Stimulated activated CD4-positive, alpha-beta T cell treated with anti-CD3 and anti-CD28 coated beads, Interleukin-15, amount 100 ng/mL, for 1 hour (primary cell): ENCODE measurements around the gene BRINP3.
"Not testable (repeated sequence)": the region's sequence is repeated elsewhere in the genome, so short reads cannot be mapped to it uniquely, and the experiment has no call there.

ENCODE experiments used
- DNase-seq, 2 donors: peaks; one replicate each; pipeline ENCODE4 v3.0.0-alpha.2; 2020; ENCODE audit warnings: low read depth in 1 of 2, low spot score in 1 of 2

Gene BRINP3

GRCh38 chr1:190124068-190124467 lies 353.6 kb downstream of the BRINP3 start:
- no peak for DNase-seq

GRCh38 chr1:190120564-190120963 lies 357.1 kb downstream of the BRINP3 start:
- DNase-seq: not testable (repeated sequence)

GRCh38 chr1:190119683-190120082 lies 358.0 kb downstream of the BRINP3 start:
- DNase-seq: no peak

GRCh38 chr1:190116921-190117320 lies 360.7 kb downstream of the BRINP3 start:
- DNase-seq: no peak

GRCh38 chr1:190104961-190105360 lies 372.7 kb downstream of the BRINP3 start:
- no peak for DNase-seq

DNA sequence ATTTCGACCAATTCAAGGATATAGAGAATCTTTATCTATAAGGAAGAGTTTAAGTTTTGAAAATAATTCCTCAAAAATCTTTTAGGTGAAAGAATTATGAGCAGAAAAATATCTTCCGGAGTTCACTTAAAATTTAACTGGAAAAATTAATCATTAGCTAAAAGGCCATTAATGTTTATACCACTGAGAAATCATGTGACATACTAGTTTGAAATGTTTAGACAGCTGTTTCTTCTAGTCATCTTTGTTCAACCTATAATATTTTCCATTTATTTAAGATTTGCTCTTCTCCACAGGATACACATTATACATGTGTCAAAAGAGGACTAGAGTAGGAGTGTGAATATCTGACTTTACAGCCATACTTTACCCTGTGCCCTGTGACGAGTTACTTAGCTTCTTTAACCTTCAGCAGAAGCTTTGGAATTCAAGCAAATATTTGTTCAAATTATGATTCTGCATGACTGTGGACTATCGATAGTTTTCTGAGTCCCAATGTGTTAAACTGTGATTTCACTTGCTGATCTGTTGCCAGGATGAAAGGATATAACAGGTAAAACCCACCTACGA lies 374.8 kb downstream of the BRINP3 start:
- DNase-seq: no peak

GRCh38 chr1:190101756-190102155 lies 375.9 kb downstream of the BRINP3 start:
- no peak for DNase-seq

- DNase-seq: no peak
These were observed 378.9 kb downstream of the BRINP3 start for GRCh38 chr1:190098756-190099155.

GRCh38 chr1:190098107-190098506 lies 379.6 kb downstream of the BRINP3 start:
- no peak for DNase-seq

DNA sequence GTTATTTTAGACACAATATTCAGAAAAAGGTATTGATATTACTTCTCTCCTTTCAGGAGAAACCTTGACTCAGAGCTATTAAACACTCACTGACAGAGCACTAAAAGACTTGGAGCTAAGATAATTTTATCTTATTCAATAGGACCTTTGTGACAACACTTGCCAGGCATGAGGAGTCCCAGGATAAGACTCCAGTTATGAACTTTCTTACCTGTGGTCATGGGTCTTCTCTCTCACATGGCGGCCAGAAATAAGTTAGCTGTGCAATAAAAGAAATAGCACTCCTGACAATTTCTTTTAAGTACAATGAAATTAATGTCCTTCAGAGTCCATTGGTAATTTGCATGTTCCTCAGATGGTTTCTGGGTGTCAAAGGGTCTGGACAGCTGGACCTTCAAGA lies 382.1 kb downstream of the BRINP3 start:
- no peak for DNase-seq

DNA sequence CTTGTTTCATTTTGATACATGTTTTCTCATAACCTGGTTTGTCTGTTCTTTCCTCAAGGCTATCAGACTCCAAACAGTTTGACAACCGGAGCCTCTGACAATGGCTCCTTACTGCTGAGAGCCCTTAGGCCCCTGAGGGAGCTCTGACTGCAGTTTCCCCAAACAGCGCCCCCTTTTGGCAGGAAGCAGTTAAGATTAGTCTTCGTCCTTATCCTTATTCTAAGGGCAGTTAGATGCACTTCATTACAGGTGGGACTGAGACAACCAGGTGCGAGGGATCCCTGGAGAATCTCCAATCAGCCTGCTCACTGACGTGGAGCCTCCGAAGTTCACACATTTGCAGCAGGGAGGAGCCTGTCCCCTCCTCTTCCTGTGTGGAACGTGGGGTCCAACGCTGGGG lies 393.1 kb downstream of the BRINP3 start:
- DNase-seq: no peak

- no peak for DNase-seq
These were observed 409.4 kb downstream of the BRINP3 start for GRCh38 chr1:190068304-190068703.

- DNase-seq: no peak
These were observed 410.1 kb downstream of the BRINP3 start for GRCh38 chr1:190067592-190067991.

DNA sequence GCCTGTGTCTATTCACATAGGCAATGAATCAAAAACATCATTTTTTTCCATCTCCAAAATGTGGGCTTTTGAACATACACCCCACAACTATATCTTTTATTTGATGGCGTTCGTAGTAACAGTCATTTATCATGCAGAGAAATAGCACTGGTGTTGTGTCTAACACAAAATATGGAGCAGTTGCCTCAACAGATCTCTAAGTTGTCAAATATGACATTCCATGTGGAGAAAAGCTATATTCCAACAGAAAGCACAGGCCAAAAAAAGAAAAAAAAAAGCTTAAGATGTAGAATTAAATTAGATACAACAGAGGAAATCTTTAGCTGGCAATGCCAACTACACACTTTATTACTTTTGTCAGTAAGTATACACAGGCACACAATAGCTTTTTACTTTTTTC lies 411.7 kb downstream of the BRINP3 start:
- DNase-seq: no peak

- DNase-seq: no peak
These were observed 428.4 kb downstream of the BRINP3 start for GRCh38 chr1:190049314-190049713.
